ENCODE measurements around the gene DDX21.

- TF ChIP-seq CTCF (IDR thresholded peaks at IDR 0.05) = no peak
- no peak for TF ChIP-seq POLR2A (IDR thresholded peaks at IDR 0.05)
These were observed 17.9 kb upstream of the DDX21 start for GRCh38 chr10:68938117-68938516.

Measured in testis (tissue), 2 donors.